Measurements from ENCODE around the gene FAM151A.
A peak's percentile ranks its signal among the peaks of the same experiment; 100 is the strongest.

The FAM151A gene

GRCh38 chr1:54565113-54565501 is 58.2 kb downstream of the FAM151A start:
- no peak for TF ChIP-seq CTCF (conservative IDR thresholded peaks at IDR 0.05)
- peak overlapping the region; percentile 56 for H3K27ac ChIP-seq

DNA sequence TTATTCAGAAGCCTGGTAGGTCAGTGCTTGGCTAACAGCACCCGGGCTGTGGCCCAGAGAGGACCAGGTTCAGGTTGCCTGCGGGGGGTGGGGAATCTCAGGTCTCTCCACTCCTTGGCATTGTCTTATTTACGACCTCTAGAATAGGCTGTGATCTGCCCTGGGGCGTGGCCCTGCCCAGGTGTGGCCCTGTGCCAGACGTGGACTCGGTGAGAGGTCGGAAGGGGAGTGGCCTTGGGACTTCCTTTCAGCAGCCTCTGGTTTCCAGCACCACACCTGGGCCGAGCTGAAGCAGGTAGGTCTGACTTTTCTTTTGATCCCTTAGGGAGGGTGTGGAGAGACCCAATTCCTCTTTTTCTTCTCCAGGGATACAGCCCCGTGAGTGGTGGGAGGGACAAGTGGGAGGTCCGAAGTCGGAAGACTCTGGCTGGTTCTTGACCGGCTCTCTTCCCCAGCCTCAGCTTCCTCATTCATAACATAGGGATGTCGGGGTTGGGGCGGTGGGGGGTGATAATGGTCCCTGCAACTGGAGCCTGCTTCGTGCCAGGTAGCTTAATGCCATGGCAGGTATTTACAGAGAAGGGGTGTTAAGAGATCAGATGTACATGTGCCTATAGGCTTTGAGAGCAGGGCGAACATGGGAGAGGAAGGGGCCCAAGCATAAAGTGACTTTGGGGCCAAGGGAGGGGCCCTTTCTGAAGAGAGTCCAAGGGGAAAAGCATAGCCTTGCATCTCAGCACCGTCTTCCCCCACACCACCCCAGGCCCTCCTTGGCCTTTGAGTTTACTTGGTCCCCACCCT is 58.8 kb downstream of the FAM151A start:
- H3K27ac ChIP-seq = peak overlapping the region; percentile 56
- TF ChIP-seq CTCF (conservative IDR thresholded peaks at IDR 0.05) = no peak

DNA sequence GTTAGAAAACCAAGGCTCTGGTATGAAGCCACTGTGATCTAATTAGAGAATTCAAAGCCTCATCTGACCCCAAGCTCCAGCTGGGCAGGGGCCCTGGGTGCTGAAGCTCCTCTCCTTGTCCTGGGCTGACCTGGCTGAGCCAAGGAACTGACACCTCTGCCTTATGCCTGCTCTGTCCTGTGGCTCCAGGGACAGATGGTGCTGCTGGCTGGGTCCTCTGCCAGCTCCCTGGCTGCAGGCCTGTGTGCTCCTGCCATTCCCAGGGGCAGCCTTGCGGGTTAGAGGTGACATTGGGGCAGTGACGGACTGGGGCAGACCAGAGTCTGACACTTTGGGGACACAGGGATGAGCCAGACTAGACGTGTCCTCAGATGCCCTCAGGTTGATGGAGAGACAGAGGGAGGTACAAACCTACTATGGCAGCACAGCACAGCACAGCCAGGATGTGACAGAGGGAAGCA is 63.5 kb downstream of the FAM151A start:
- H3K27ac ChIP-seq = no peak overlapping the region
- no peak for TF ChIP-seq CTCF (conservative IDR thresholded peaks at IDR 0.05)

All from VCaP (cell line).